ENCODE measurements around the gene MISP3.

GRCh38 chr19:14059652-14060155 lies 12.9 kb upstream of the MISP3 start:
- TF ChIP-seq POLR2A (IDR thresholded peaks at IDR 0.05) (no peak), CTCF (IDR thresholded peaks at IDR 0.05) (no peak)
